Regular cardiac myocyte (primary cell): ENCODE data around the gene MMP15. TPM values are rescaled to one million over a fixed set of nuclear protein-coding genes. Genes with fewer than 3 reads are reported as not detected.

Source experiments
- total RNA-seq: library from RNA; depleted of rRNA; stranded (reverse); fragments of >200 nt; gene quantifications from 2 replicates; pipeline ENCODE4 v1.2.3, GENCODE V29; 2014

Gene MMP15
- total RNA-seq = 3.1 and 3.5 TPM in 2 replicates

DNA sequence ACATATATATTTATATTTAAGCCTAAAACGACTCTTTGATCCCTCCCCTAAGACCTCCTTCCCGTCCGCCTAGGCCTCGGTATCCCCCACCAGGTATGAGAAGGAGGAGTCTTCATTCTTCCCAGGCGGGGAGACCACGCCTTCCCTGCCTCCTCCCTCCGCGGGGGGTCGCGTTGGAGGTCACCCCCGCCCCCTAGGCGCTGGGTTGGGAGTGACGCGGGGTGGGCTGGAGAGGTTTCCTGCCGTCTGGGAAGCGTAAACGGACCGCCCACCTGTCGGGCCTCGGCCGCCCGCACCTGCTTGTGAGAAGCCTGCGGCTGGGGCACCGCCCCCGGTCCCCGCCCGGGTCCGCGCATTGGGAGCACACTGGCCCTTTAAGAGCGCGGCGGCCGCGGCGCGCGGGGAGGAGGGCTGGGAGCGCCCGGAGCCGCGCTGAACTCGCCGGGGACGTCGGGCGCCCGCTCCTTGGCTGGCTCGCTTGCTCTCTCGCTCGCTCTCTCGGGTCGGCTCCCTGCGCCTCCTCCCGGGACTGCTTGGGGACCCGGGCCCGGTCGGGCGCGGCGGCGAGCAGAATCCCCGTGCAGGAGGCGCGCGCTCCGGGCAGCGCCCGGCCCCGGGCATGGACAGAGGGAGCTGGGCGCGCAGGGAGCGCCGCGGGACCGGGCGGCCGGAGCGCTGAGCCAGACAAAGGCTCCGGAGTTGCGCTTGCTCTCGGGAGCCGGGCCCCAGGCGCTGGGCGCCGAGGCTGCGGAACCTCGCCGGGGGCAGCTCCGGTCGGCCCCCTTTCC lies at the start of gene MMP15:
Gene MMP15, plus strand, starts transcription at position 404 of the 788 bp plus-strand sequence. CDS start 597 bp downstream, outside the sequence.

DNA sequence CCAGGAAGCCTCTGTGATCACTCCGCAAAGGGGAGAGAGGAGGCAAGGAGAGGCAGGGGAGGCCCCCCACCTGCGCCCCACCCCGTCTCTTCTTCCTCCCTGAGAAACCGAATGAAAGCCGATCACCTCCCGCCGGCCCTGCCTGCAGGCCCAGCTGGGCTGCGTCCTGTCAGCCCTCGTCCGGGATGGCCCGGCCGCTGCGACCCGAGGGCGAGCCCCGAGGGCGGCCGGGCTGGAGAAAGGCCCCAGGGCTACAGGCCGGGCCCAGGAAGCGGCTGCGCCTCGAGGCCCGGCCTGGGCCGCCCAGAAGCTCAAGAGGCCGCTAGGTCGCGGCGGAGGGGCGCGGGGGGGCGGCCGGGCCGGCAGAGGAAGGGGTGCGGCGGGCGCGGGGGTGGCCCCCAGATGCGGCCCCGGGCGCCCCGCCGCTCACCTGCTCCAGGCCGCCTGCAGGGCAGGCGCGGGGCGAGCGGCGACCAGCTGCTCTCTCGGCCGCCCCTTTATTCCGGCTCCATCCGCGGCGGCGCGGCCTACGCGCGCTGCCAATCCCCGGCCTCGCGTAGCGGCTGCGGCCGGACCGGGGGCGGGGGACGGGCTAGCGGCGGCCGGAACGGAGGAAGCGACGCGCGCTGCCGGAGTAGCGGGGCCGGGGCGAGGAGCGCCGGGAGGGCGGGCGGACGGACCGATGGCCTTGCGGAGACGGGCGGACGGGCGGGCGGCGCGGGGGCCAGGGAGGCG lies 25.4 kb upstream of the MMP15 start, which contains the start of gene ZNF319:
Gene ZNF319, minus strand, starts transcription at position 702 of the 735 bp plus-strand sequence. CDS start 2,407 bp downstream, outside the sequence.

DNA sequence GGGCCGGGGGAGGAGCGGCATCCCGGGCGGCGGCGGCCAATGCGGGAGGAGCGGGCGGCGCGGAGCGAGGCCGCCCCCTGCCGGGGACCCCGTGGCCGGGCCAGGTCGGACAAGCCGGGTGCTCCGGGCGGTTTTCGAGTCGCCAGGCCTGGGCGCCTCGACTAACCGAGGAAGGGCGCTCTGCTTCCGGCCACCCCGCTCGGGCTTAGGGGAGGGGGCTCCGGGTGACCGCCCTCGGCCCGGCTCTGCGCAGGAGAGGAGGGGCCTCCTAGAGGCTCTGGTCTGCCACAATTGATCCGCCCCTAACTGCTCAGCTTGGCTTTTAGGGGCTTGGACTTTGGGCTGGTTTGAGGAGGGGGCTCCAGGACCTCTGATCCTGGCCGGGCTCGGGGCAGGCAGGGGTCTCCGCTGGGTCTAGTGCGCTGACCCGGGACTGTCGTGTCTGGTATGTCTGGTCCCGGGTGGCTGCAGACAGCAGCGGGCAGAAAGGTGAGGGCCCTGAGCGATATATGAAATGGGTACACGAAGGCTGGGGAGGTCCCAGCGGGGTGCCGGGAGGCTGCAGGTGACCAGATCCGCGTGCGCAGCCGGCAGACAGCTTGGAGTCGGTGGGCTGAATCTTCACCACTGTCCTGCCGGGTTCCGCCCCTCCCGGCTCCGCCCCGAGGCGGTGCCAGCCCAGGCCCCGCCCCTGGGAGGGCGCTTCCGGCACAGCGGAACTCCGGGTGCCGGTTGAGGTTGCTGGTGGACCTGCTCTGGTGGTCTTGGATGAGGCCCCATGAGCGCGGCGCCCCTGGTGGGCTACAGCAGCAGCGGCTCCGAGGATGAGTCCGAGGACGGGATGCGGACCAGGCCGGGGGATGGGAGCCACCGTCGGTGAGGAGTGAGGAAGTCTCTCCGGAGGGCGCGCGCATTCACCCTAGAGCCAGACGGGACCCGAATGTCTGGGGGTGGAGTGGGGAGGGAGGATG lies 24.6 kb upstream of the MMP15 start, which contains the start of gene USB1:
Gene USB1, plus strand, starts transcription at position 702 of the 971 bp plus-strand sequence. Its CDS starts 77 bp downstream, at position 779.

Other genes starting within 250 kb of the MMP15 start
- 45.7 and 56.9 TPM in 2 replicates for gene KIFC3, start 223.3 kb upstream of the MMP15 start, total RNA-seq
- not detected in 2 replicates for gene CNGB1, start 54.6 kb upstream of the MMP15 start, total RNA-seq
- 1.4 and 2.7 TPM in 2 replicates for gene ZNF319, start 25.1 kb upstream of the MMP15 start, total RNA-seq
- gene USB1, start 24.3 kb upstream of the MMP15 start, total RNA-seq = 27.3 and 44.1 TPM in 2 replicates
- gene CFAP20, start 103.6 kb downstream of the MMP15 start, total RNA-seq = 34.4 and 52.3 TPM in 2 replicates
- 16.3 and 16.9 TPM in 2 replicates for gene CSNK2A2, start 172.4 kb downstream of the MMP15 start, total RNA-seq